ENCODE results near the gene ODF4.
"Not testable (repeated sequence)": the region's sequence is repeated elsewhere in the genome, so short reads cannot be mapped to it uniquely, and the experiment has no call there.

Gene ODF4

DNA sequence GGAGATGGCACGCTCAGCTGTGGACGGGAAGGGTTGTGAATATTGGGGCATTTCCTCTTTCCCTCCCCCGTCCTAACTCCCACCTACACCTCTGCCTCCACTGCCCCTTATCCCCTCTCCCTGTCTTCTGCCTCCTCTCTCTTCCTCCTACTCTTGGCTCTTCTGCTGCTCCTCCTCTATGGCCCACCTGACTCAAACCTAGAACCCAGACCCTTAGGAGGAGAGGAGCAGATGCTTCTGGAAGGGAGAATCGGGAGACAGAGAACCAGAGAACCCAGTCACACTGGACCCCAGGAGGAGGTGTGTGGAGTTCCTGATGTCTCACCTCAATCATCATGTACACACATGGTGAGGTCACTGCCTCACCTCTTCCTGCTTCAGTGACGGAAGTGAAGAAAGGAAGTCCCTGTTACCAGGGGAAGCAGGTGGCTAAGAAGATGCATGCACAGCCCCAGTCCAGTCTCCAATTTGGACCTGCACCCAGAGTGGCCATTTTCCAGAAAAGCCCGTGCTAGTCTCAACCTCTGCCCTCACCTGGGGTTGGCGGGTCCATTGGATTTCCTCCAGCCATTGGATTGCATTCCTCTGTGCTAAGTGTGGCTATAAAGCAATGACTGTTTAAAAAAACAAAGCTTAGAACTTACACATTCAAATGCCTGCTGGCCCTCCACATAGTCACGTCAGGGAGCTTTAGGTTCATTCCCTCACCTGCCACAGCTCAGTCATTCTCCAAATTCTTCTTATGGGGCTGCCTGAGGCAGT lies 54.0 kb downstream of the ODF4 start:
- FAIRE-seq (no peak), DNase-seq (ENCODE audit: low spot score) (no peak)

DNA sequence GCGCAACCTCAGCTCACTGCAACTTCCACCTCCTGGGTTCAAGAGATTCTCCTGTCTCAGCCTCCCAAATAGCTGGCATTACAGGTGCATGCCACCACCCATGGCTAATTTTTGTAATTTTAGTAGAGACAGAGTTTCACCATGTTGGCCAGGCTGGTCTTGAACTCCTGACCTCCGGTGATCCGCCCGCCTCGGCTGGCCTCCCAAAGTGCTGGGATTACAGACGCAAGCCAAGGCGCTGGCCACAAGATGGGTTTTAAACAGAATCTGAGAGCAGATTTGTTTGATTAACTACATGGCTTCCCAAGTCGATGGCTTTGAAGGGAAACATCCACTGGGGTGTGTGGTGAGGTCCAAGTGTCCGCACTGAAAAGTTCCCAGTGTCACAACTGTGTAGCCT lies 54.9 kb downstream of the ODF4 start:
- DNase-seq (ENCODE audit: low spot score); FAIRE-seq: not testable (repeated sequence)

All from urothelium cell line (cell line).